Activated CD8-positive, alpha-beta memory T cell treated with anti-CD3 and anti-CD28 coated beads, Interleukin-2, amount 50 U/mL, for 4 hours (primary cell): ENCODE results near the gene ZDHHC1.

ENCODE experiments used
- DNase-seq: peaks from one replicate; pipeline ENCODE4 v3.0.0-alpha.2; 2020

Gene ZDHHC1

GRCh38 chr16:67415872-67416793 lies at the start of gene ZDHHC1:
Gene ZDHHC1 (minus strand): TSS chr16:67416477. CDS start chr16:67407775, 8,702 bp downstream.
- peak; percentile 52 for DNase-seq

GRCh38 chr16:67464565-67464964 lies 48.3 kb upstream of the ZDHHC1 start:
- DNase-seq = no peak

- no peak for DNase-seq
These were observed 47.4 kb upstream of the ZDHHC1 start for GRCh38 chr16:67463691-67464090.

GRCh38 chr16:67463059-67463458 lies 46.8 kb upstream of the ZDHHC1 start:
- no peak for DNase-seq

- no peak for DNase-seq
These were observed 46.0 kb upstream of the ZDHHC1 start for GRCh38 chr16:67462279-67462655.

GRCh38 chr16:67461600-67462278 lies 45.5 kb upstream of the ZDHHC1 start:
- DNase-seq = no peak

GRCh38 chr16:67460961-67461360 lies 44.7 kb upstream of the ZDHHC1 start:
- no peak for DNase-seq

GRCh38 chr16:67460168-67460567 lies 43.9 kb upstream of the ZDHHC1 start:
- no peak for DNase-seq

- no peak for DNase-seq
These were observed 43.5 kb upstream of the ZDHHC1 start for GRCh38 chr16:67459861-67460150.

- DNase-seq = no peak
These were observed 43.0 kb upstream of the ZDHHC1 start for GRCh38 chr16:67459066-67459860.

- DNase-seq = no peak
These were observed 41.9 kb upstream of the ZDHHC1 start for GRCh38 chr16:67458121-67458641.

GRCh38 chr16:67457611-67458010 lies 41.3 kb upstream of the ZDHHC1 start:
- no peak for DNase-seq

- DNase-seq = no peak
These were observed 40.3 kb upstream of the ZDHHC1 start for GRCh38 chr16:67456391-67457081.

- DNase-seq = no peak
These were observed 38.6 kb upstream of the ZDHHC1 start for GRCh38 chr16:67454852-67455251.

- no peak for DNase-seq
These were observed 37.8 kb upstream of the ZDHHC1 start for GRCh38 chr16:67454104-67454503.

- no peak for DNase-seq
These were observed 35.6 kb upstream of the ZDHHC1 start for GRCh38 chr16:67451704-67452435.

- DNase-seq = no peak
These were observed 34.9 kb upstream of the ZDHHC1 start for GRCh38 chr16:67451061-67451703.

- DNase-seq = no peak
These were observed 33.5 kb upstream of the ZDHHC1 start for GRCh38 chr16:67449739-67450138.

GRCh38 chr16:67449336-67449735 lies 33.1 kb upstream of the ZDHHC1 start:
- no peak for DNase-seq

- no peak for DNase-seq
These were observed 32.3 kb upstream of the ZDHHC1 start for GRCh38 chr16:67448580-67448979.

- DNase-seq = peak; percentile 49
These were observed 31.3 kb upstream of the ZDHHC1 start for GRCh38 chr16:67447508-67448076.
